ENCODE results near the gene TXNL4A.
A peak's percentile ranks its signal among the peaks of the same experiment; 100 is the strongest.

Gene TXNL4A

GRCh38 chr18:79991494-79991893 lies 3.1 kb upstream of the TXNL4A start:
- no peak for DNase-seq

GRCh38 chr18:79989195-79989497 lies 783 bp upstream of the TXNL4A start:
- no peak for DNase-seq

DNA sequence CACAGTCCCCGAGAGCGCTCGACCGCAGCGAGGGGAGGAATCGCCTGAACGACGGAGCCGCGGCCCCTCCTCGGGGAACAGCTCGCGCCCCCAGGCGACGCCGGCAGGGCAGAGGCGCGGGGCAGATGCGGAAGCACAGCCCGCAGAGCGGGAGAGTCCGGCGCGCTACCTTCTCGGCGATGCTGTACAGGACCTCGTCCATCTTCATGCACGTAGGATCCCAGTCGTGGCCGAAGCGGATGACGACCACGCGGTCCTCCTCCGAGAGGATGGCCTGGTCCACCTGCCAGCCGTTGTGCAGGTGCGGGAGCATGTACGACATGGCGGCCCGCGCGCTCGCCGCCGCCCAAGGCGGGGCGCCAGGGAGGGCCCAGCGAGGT lies 302 bp downstream of the TXNL4A start:
- DNase-seq: peak in 1 of 2 experiments; percentile 50

DNA sequence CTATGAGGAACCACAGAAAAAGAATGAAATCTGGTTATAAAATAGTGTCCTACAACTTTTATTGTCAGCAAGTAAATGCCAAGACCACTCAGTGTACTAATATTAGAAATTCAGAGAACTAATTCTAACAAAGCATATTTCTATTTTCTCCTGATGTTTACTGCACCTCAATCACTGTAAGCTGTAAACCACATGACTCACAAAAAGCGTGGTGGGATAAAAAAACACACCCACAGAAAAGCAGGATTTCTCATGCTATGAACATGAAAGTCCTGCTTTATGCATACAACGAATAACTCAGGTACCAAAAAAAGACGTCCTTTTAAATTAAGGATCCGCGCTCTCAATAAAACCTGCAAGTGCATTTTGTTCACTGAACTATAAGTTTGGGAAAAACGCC lies 797 bp downstream of the TXNL4A start:
- DNase-seq: no peak

DNA sequence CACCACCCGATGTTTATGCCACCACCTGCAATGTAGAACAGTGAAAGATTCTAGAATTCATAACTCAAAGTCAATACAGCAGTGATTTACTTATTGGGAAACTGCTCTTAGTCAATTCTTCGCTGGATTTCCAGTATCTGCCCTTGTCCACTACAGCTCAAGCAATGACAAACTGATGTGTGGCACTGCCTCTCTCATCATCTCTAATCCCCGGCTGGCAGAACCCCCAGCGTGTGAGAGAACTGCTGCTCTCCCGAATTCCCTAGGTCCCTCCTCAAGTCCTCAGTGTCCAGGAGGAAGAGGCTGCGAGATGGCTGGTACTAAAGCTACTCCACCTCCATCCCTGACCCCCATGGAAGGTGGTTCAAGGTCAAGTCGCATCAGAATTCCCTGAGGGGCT lies 1.6 kb downstream of the TXNL4A start:
- no peak for DNase-seq

- DNase-seq: no peak
Observed at GRCh38 chr18:79985172-79985571, 3.2 kb downstream of the TXNL4A start.

GRCh38 chr18:79983793-79984192 lies 4.6 kb downstream of the TXNL4A start:
- DNase-seq: no peak

GRCh38 chr18:79983253-79983652 lies 5.1 kb downstream of the TXNL4A start:
- DNase-seq: no peak

GRCh38 chr18:79982736-79983135 lies 5.6 kb downstream of the TXNL4A start:
- no peak for DNase-seq

- no peak for DNase-seq
Observed at GRCh38 chr18:79980585-79980984, 7.8 kb downstream of the TXNL4A start.

- no peak for DNase-seq
Observed at GRCh38 chr18:79979843-79980242, 8.5 kb downstream of the TXNL4A start.

GRCh38 chr18:79975985-79976680 lies 12.2 kb downstream of the TXNL4A start:
- no peak for DNase-seq

DNA sequence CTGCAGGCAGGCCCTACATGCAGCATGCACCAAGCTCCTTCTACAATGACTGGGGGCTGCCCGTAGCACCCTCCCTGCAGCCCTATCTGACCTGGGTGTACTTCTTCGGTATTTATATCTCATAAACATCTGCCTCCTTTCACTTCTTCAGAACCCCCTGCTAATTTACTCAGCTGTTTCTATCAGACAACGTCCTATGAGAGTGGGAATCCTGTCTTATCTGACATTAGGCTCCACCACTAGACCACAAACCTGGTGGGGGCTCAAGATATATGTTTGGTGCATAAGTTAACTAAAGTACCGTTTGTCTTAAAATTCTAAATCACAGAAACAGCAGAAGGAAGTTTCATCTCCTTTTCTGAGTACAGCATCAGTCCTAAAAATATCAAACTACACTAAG lies 13.3 kb downstream of the TXNL4A start:
- no peak for DNase-seq

- no peak for DNase-seq
Observed at GRCh38 chr18:79974025-79974654, 14.2 kb downstream of the TXNL4A start.

- no peak for DNase-seq
Observed at GRCh38 chr18:79973517-79973916, 14.8 kb downstream of the TXNL4A start.

- no peak for DNase-seq
Observed at GRCh38 chr18:79972720-79973119, 15.6 kb downstream of the TXNL4A start.

- DNase-seq: no peak
Observed at GRCh38 chr18:79971986-79972385, 16.4 kb downstream of the TXNL4A start.

GRCh38 chr18:79971211-79971952 lies 17.0 kb downstream of the TXNL4A start:
- DNase-seq: no peak

DNA sequence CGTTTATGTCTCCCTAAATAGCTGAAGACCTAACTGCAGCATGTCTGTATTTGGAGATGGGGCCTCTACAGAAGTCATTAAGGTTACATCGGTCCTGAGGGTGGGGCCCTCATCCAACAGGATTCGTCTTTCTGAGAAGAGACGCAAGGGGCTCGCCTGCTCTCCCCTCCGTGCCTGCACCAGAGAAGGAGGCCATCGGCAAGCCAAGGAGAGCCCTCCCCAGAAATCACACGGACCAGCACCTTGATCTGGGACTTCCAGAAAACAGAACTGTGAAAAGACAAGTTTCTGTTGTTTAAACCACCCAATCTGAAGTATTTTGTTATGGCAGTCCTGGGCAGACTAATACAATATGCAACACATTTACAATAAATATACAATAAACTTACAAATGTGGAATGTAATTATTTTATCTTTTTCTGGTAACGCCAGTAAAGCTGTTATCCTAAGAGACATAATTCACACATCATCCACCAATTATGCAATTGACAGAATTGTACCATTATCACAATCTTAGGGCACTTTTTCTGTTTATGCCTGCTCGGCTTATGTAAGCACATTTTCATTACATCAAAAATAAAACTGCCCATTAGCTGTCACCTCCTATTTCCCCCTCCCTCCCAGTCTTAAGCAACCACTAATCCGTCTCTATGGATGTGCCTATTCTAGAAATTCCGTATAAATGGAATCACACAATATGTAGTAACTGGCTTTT lies 17.8 kb downstream of the TXNL4A start:
- no peak for DNase-seq

DNA sequence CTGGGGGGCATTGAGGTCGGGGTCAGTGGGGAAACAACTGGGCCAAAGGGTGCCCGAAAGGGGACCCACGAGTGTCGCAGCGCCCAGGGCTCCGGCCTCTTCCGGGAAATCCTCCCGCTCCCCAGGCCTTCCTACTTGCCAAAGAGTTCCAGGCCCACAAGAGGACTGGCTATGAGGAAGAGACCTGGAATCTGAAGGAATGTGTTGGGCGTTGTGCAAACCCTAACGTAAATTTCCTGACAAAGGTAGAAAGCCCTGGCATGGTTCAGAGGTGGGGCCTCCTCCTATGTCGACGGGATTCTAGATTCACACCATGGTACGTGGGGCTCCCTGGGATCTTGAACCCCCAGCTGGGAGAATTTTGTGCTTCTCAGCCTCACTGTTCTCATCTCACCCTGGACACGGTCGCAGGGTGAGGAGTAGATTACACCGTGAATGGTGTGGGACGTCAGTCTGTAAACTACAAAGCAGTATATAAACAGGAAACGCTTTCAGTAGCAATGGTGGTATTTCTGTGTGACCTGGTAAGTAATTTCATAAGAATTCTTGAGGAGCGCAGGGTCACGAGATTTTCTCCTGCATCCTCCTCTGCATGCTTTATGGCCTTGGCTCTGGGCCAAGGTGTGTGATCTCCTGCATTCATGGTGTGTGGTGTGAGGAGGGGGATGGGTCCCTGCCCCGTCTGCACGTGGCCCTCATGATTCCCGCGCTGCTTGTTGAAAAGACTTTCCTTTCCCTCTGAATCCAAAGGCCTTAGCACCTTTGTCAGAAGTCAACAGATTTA lies 23.1 kb downstream of the TXNL4A start:
- DNase-seq: peak; percentile 46 to 71

- DNase-seq: peak; percentile 46 to 51
Observed at GRCh38 chr18:79964330-79965118, 23.8 kb downstream of the TXNL4A start, which contains the start of gene HSBP1L1. TSS of gene HSBP1L1 (plus strand) at chr18:79964643. CDS start at chr18:79964736, 93 bp downstream.
